ENCODE data around the gene PGM2.

PGM2 gene

DNA sequence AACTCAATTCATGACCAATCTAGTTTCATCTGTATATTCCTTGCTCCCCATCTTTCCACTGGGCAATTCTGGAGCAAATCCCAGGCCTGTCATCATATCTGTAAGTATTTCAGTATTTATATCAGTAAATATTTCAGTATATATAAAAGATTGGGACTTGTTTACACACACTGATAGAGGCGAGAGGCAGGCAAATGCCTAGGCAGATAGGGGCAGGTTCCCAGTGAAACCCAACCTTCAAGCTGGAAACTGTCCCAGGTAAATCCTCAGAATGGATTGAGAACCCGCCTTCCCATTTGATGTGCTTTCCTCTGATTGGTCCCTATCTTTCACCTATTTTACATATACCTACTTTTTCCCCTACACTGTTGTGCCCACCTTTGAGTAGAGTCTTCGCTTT is 40.6 kb downstream of the PGM2 start:
- no peak for DNase-seq

DNA sequence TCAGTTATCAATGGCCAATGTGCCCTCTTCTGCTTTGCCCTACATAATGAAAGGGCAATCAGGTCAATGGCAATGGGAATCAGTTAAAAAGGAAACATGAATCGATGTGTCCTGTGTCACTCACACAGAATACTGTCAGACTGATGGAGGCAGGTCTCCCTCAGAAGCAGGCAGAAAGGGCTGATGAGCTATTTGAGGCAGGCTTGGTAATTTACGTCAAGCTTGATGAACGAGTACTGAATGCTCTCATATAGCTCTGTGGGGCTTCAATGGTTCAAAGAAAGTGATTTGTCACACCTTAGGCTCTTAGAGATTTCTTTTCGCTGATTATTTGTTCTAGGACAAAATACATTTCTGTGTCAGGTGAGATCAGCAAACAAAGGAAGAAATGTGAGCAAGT is 41.8 kb downstream of the PGM2 start:
- DNase-seq = no peak

DNA sequence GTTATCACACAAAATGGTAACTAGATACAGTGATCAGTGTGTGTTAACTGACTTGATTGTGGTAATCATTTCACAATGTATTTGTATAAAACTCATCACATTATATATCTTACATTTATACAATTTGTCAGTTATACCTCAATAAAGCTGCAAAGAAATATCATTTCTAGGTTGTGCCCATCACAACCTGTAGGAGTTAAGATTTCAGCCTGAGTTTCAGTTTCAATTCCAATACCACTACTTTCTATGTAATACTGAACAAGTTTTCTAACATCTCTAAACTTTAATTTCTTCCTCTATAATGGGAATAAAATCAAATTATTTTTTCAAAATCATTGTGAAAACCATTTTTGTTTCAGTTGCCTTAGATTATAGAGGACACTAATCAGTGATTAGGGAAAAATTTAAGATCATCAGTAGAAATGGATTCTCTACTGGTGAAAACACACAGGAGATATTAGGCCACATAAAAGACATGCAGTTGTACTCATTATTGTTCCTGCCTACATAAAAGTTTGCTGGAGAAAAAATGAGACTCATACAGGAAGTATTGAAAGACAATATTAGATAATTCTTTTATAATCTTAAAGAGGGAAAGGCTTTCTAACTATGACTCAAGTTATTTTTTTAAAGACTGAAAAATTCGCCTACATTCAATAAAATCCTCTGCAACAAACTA is 46.0 kb downstream of the PGM2 start:
- no peak for DNase-seq

DNA sequence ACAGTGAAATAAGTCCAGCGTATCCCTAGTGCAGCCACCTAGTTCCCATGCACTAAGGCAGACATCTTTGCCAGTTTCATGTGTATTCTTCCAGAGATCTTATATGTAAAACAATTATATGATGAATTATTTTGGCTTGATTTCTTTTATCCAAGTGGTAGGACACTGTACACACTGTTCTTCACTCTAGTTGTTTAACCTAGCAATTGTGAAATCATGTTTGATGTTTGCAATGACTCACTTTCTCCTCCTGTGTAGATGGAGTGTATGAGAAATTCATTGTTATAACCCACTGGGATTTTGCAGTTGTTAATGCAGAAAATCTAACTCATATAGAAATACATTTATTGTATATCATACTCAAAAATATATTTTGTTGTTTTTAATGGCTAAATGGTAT is 46.9 kb downstream of the PGM2 start:
- no peak for DNase-seq

DNA sequence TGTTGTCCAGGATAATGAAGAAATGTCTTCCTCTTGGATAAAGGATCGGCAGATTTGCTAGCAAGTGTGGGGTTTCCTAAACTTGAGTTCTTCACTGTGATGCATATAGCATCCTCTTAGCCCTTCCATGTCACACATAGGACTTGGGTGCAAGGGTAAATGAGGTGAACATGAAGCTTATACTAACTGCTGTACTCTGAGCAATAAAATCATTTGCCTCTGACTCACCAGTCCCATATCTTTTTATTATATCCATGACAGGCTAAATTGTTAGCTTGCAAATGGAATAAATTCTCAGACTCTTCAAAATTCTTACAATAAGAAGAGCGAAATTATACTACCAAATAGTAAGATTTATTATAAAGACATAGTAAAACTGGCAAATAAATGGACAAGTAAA is 49.7 kb downstream of the PGM2 start:
- no peak for DNase-seq

DNA sequence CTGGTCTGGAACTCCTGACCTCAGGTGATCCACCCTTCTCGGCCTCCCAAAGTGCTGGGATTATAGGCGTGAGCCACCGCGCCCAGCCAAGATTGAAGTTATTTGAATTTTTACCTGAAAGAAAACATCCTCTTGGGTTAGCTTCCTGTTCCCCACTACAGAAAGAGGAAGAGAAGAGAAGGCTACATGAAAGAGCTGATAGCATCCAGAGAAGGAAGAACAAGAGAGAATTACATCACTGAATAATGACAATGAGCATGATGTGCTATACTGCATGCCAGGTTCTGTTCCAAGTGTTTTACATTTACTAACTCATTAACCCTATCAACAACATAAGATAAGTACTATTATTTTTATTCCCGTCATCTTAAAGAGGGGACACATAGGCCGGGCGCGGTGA is 52.9 kb downstream of the PGM2 start:
- no peak for DNase-seq

DNA sequence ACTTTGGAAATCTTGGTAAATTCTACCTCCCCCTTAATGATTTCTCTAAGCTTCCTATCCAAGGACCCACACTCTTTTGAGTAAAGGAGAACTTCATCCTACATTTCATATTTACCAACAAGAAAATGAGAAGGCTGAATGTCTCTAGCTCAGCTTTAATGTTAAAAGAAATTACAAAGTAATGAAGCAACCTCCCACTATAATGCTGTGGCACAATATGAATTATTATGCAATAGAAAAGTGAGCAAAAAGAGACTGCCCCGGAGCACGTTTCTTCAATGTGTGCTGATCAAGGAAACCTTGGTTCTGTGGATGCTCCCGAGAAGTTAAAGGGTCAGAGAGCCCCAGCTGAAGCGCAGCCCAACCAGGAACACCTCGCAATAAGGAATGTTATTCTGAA is 55.3 kb downstream of the PGM2 start:
- DNase-seq = no peak

DNA sequence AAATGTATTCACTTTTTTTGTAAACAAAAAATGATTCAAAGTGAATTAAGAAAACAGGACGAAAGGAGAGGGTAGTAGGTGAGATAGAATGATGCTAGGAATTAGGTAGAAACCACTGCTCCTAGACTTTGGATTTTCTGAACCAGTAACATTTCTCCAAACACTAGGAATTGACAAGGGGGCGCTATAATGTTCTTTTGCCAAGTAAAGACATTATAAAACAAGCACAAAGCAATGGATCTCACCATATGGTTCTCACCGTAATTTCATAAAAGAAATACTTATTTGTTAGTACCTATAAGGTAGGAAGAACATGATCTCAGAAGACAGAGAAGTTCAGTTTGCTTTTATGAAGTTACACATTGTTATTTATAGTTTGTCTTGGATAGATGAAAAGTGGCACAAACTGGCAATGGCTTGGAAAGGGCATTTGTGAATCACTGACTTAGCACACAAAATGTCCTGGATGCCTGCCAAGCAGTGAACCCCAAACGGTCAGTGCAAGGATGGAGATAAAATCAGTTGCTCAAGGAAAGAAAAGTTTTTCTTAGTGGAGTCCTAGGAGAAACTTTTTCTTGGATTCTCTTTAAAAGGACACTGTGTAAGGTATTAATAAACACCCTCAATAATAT is 56.3 kb downstream of the PGM2 start:
- DNase-seq = no peak

DNA sequence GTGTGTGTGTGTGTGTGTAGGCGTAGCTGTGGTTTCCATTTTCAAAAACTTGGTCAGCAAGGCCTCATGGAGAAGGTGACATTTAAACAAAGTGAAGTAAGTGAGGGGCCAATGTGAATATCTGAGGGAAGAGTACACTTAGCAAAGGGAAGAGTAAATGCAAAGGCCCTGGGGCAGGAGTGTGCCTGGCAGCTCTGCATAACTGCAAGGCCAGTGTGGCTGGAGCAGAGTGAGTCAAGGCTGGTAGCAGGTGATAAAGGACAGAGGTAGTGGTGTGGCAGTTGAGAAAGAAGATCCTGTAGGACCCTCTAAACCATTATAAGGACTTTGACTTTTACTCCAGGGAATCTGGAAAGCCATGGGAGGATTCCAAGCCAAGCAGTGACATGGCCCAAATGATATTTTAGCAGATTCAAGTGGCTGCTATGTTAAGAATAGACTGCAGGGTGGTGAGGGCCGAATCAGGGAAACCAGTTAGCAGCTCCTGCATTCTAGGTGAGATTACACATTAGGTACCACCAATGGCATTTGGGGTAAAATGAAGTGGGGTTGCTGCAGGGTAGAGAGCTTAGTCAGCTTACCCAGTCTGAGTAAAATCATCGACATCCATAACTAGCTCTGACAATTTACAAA is 58.5 kb downstream of the PGM2 start:
- DNase-seq = no peak

DNA sequence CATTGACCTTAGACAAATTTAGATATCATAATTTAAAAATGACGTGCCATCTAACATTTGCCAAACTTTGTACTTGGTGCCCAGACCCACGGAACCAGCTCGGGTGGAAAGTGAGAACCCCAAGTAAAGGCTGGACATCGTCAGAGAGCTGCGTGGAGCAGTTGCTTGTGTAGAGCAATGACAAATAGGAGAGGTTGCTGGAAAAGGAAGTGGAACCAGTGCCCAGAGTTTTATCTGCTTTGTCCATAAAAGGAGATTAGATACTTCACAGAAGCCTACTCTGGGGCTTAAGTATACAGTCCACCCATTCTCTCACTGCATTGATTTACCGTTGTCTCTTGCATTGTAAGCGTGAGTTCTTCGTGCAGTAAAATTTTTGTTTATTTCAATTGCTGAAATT is 59.0 kb downstream of the PGM2 start:
- DNase-seq = no peak

DNA sequence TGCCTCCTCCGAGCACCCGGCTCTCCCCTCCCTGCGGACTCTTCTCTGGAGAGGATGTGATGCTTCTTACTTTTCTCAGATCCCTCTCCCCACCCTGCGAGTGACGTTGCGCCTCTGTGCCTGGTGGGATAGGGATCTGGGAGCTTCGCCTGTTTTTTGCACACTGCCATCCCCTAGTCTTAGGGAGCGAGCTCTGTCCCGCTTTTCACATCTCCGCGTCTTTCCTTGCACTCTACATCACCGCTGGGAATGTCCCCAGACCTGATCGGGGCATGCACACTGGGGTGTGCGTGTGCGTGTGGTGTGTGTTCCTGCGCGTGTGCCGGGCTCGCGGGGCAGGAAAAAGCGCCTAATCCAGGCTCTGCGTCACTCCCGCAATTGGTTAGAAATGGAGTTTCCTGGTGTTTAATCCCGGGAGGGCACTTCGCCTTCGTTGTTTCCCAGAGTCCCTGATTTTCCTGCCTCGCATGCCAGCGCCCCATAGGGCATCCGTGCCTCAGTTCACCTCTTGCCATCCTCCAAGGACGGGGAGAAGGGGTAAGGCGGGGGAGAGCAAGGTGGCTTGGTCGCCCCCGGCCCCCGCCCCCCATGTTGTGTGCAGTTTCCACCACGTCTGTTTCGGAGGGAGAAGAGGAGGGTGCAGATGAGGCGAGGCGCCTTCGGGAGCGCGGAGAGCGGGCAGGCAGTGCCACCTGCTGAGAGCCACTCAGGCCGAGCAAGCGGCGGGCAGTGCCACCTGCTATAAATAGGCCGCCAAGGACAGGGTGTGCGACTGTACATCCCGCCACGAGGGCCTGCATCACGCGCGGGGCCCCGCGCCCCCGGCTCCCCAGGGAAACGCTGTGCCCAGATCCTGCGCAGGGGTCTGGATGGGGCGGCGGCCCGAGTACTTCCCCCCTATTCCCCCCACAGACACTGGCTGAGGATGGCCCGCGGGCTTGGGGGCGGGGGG is 63.6 kb downstream of the PGM2 start:
- peak; percentile 33 for DNase-seq

DNA sequence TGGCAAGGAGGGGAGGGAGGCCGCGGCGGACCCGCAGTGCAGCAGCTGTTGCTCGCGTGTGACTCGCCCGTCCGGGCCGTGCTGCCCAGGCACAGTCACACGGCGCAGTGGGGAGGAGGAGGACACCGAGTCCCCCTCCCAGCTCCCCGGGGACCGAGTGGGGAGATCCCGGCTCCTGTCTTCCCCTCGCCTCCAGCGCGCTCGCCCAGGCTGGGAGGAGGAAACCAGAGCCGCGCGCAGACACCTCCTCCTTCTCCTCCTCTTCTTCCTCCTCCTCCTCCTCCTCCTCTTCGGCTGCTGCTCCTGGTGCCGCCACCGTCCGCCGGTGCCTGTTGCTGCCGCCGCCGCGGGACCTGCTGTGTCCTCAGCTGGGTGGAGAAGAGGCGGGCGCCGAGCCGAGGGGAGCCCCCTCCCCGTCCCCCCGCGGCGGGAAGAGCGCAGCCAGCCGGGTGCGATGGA is 64.3 kb downstream of the PGM2 start, which contains the start of gene TBC1D1:
TBC1D1 (plus strand) TSS at position 284 of the 459 bp plus-strand sequence. CDS start 11,012 bp downstream, outside the sequence.
- peak; percentile 61 for DNase-seq

DNA sequence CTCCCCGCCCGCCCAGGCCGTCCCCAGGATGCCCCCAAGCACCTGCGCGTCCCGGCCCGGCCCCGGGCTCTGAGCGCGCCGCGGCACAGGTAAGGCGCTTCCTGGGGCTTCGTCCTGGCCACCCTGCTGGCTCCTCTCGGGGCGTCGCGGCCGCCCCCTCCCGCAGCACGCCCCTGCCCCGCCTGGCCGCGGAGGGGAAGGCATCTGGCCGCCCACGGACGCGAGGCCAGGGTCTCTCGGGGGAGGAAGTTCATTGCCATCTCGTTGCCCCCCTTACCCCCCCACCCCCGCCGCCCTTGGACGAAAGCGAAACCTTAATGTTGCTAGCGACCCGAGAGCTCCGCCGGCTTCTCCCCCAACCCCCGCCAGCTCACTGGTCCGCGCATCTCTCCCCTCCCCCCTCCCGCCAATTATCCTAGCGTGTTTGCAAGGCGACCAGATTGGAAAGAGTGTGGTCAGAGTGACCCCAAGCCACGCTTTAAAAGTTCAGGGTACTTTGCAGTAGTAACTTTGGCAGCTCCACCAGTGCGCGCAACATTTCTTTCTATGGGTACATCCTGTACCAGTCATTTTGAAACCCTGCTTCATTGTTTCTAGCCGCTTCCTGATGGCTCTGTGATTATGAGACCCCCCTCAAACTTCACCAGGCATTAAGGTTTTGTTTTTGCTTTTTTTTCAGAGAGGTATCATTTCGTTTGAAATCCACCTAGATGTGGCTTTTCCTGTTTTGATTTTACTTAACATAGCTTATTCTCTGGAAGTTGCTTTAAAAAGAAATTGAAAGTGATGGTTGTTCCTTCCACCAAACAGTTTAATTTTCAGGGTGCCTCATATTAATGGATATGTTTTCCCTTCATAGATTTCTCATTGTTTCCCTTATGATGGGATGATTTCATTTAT is 65.0 kb downstream of the PGM2 start:
- DNase-seq = peak; percentile 49

DNA sequence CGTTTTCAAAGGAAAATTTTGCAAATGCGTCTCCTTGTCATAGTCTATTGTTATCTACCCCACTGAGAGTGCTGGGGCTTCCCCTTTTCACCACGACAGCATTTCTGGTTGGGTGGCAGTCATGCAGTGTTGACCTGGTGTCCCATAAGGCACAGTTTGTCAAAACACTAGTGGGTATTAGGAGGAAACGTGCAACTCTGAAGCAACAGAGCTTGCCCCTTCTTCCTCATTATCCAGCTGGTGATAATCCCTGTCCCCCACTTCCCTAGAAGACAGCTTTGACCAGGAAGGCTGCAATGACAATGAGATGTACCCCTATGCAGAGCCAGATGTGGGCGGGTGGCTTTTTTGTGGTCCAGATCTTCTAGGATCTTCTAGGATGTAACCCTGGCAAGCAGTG is 66.2 kb downstream of the PGM2 start:
- peak; percentile 31 for DNase-seq

DNA sequence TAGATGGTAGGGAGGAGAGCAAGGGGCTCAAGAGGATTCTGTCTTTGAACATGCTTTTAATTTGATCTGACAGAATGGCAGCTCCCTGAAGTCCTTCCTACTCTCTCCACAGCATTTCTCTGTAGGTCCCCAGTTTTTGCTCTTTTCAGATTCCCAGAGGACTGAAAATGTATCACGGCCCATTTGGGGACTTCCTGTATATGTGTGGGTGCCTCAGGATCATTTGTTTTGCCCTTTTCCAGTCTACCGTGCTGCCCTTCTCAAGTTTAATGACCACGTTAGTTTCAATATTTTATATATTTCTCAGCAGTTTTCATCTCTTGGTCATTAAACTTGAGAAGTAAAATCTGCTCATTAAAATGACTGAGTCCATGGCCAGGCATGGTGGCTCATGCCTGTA is 66.7 kb downstream of the PGM2 start:
- DNase-seq = no peak

DNA sequence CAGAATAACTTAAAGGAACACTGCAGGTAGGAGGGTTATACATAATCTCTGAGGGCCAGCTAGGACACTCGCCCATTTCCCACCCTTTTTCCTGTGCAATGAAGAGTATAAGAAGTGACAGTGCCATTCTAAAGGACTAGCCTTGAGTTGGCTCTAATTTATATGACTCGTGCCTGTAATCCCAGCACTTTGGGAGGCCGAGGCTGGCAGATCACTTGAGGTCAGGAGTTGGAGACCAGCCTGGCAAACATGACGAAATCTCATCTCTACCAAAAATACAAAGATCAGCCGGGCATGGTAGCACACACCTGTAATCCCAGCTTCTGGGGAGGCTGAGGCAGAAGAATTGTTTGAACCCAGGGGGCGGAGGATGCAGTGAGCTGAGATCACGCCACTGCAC is 68.8 kb downstream of the PGM2 start:
- no peak for DNase-seq

DNA sequence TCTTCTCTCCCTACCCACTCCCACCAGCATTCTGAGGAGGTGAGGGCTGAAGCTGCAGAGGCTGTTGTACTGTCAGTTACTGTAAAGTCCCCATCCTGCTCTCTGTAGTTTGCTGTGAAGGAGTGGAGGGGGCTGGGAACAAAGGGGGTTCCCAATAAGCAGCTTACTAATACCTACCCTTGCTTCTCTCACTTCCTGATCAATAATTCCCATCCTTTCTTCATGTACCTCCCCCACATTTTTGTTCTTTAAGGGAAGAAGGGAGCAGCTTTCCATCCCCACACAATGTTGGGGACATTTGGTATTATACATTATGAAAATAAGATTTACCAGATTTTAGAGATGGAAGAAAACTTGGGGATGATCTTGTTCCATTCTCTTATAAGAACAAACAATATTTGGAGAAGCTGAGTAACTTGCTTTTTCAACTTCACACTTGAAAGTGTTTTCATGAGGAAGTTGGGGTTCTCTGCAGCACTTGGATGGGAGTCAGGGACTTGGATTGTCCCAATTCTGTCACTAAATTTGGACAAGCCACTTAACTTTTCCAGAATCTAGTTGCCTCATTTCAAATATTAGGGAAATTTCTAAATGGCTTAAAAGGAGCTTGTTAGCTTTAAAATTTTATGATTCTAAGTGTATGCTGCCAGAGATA is 69.8 kb downstream of the PGM2 start:
- DNase-seq = no peak

DNA sequence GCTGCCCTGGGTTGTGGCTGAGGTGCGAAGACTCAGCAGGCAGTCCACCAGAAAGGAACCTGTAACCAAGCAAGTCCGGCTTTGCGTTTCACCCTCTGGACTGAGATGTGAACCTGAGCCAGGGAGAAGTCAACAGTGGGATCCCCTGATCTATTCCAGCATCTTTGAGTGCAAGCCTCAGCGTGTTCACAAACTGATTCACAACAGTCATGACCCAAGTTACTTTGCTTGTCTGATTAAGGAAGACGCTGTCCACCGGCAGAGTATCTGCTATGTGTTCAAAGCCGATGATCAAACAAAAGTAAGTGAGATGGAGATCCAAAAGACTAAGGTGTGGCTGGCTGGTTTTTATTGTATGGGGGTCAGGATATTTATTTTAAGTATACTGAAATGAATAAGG is 75.7 kb downstream of the PGM2 start:
- DNase-seq = no peak

DNA sequence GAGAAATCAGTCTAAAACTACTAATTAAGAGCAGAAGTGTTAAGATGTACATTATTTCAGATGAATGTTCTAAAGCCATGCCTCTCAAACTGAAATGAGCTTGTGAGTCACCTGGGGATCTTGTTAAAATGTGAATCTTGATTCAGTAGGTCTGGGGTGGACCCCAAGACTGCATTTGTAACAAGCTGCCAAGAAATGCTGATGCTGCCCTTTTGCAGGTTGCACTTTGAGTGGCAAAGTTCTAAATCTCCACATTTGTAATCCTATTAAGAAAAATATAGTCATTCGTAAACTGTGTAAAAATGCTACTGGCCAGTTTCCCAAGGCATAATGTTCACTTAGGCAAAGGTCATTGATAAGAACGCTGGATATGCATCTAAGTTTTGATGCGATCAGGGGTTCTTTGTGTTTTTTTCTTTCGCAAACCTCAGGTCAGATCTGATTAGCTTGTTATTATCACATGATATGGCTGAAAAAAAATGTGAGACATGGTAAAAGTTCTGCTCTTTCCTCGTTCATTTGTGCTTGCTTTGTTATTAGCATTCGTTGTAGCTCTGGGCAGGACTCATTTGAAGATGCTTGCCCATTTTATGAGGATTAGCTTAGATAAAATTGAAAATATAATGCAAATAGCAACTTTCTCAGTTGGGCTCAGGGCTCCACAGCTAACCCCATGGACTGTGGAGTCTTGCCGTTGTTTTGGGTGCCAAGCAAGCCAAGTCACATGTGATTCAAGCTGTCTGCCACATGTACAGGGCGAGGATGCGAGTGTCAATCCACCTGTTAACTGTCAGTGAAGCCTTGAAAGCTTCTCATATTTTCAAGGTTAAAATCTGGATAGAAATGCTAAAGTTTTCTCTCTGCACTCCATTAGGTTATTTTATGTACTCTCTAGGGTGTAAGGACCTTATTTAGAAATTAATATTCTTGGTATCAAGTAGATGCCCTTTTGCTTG is 76.5 kb downstream of the PGM2 start:
- no peak for DNase-seq

DNA sequence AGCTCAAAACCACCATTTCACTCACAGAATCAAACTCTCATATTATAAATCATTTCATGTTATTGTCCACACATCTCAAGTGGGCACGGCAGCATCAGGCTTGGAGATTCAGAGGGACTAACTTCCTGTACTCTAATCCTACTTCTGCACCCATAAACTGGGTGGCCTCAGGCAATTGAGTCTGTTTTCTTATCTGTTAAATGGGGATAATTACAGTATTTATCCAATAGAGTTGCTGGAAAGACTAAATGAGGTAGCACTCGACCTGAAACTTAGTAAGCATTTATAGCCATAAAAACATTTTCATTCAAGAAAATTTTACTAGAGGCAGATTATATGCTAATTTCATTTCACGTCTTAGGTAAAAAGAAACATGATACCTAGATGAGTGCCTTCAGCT is 77.4 kb downstream of the PGM2 start:
- no peak for DNase-seq
